GM15510 (cell line): ENCODE measurements around the gene TNFRSF6B.

ENCODE experiments used
- POLR2A ChIP-seq: IDR thresholded peaks from 3 replicates; pipeline ENCODE4 v1.6.1; 2011; ENCODE audit warnings: borderline replicate concordance; ENCODE audit not compliant: insufficient read length; ENCODE audit errors: extremely low read depth

TNFRSF6B gene

DNA sequence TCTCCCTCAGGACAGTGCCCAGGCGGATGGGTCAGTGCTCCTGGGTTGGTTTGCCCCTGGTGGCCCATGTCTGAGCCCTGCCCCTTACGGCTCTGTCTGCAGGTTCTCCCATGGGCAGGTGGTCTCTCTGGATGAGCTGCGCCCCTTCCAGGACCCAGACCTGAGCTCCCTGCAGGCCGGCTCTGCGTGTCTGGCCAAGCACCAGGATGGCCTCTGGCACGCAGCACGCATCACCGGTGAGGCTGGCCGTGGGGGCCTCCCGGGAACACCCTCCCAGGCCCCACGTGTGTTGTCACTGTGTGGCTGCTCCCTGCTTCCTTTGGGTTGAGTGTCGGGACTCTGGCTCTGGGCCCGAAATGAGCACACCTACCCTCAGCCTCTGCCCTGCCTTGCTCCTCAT, 36.7 kb downstream of the TNFRSF6B start:
- no peak for TF ChIP-seq POLR2A

DNA sequence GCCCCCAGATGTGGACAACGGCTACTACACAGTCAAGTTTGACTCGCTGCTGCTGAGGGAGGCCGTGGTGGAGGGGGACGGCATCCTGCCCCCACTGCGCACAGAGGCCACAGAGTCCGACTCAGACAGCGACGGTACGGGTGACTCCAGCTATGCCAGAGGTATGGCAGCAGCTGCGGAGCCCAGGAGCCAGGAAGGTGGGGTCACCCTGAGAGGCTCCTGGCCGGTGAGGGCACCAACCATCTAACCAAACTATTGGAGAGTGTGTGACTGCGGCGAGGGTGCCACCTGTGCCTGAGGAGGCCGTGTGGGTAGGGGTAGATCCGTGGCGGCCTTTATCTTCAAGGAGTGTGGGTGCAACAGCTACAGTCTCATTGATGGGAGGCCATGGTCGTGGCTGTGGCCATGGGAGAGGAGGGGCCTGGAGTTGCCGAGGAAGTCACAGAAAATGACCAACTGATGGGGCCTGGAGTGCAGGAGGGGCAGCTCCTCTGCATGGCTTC, 37.2 kb downstream of the TNFRSF6B start:
- TF ChIP-seq POLR2A, result no peak

DNA sequence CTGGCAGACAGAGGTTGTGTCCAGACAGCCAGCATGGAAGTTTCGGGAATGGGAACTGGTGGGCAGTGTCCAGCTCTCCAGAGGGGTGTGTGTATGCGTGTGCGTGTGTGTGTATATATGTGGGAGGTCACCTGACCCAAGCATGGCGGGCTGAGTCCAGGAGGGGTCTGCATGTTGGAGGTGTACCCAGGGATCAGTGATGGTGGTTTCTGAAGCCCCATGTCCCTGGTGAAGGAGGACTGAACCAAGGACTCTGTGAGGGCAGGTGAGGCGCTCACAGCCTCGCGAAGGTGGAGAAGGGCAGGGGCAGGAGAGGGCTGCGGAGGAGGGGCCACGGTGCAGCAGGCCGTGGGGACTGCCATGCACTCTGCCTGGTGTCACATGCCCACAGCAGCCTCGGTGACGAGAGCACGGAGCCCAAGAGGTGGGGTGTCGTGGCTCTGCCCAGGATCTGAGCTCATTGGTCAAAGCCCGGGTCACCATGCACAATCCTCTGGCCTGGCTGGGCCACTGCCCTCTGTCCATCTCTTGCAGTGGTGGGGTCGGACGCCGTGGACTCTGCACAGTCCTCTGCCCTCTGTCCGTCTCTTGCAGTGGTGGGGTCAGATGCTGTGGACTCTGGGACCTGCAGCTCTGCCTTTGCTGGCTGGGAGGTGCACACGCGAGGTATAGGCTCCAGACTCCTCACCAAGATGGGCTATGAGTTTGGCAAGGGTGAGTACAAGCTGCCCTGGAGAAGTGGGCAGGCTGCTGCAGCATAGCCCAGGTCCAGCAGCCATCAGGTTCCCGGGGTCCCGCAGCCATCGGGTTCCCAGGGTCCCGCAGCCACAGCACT, 37.9 kb downstream of the TNFRSF6B start:
- TF ChIP-seq POLR2A, result no peak

DNA sequence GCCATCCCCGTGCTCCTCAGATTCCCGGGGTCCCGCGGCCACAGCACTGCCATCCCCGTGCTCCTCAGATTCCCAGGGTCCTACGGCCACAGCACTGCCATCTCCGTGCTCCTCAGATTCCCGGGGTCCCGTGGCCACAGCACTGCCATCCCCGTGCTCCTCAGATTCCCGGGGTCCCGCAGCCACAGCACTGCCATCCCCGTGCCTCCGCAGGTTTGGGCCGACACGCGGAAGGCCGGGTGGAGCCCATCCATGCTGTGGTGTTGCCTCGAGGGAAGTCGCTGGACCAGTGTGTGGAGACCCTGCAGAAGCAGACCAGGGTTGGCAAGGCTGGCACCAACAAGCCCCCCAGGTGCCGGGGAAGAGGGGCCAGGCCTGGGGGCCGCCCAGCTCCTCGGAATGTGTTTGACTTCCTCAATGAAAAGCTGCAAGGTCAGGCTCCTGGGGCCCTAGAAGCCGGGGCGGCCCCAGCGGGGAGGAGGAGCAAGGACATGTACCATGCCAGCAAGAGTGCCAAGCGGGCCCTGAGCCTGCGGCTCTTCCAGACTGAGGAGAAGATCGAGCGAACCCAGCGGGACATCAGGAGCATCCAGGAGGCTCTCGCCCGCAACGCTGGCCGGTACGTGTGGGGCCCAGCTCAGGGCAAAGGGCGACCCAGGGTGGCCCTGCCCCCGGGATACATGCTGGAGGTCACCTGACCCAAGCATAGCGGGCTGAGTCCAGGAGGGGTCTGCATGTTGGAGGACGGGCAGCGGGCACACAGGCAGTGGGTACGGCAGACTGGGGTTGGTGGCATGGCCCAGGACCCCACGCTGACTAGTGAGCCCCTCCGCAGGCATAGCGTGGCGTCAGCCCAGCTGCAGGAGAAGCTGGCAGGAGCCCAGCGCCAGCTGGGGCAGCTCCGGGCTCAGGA, 38.8 kb downstream of the TNFRSF6B start:
- no peak for TF ChIP-seq POLR2A

DNA sequence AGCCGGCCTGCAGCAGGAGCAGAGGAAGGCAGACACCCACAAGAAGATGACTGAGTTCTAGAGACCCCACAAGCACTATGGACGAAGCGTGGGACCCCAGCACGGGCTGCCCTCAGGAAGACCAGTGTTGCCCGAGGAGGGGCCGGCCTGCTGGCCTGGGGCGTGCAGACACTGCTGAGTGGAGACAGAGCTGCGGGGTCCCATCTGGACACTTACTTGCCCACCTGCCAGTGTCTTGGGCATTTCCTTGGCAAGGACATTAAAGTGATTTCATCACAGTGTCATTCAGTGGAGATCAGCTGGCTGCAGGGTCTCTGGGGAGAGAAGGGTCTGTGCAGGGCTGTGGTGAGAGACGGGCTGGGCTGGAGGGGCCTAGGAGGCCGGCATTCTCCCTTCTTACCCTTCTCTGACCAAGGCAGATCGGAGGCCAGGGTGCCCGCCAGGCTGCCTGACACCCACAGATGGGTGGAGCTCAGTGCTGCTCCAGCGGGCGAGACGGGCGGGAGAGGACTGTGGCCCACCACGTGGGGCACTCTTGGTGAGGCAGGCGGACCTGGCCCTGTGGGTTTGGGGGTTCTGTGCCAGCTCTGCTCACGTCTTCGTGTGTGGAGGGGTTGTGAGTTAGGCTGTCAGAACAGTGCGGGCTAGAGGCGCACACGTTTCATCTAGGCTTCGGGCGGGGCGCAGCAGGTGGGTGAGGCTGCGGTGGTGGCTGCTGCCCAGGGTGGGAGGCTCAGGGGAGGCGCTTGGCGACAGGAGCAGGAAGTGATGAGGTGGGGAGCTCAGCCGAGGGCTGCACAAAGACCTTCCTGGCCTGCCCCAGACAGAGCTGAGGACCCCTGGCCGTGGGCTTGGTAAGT, 39.6 kb downstream of the TNFRSF6B start, which contains the start of gene LIME1:
Gene LIME1, plus strand, starts transcription at position 806 of the 860 bp plus-strand sequence. CDS start 886 bp downstream, outside the sequence.
- TF ChIP-seq POLR2A, result peak; percentile 31

DNA sequence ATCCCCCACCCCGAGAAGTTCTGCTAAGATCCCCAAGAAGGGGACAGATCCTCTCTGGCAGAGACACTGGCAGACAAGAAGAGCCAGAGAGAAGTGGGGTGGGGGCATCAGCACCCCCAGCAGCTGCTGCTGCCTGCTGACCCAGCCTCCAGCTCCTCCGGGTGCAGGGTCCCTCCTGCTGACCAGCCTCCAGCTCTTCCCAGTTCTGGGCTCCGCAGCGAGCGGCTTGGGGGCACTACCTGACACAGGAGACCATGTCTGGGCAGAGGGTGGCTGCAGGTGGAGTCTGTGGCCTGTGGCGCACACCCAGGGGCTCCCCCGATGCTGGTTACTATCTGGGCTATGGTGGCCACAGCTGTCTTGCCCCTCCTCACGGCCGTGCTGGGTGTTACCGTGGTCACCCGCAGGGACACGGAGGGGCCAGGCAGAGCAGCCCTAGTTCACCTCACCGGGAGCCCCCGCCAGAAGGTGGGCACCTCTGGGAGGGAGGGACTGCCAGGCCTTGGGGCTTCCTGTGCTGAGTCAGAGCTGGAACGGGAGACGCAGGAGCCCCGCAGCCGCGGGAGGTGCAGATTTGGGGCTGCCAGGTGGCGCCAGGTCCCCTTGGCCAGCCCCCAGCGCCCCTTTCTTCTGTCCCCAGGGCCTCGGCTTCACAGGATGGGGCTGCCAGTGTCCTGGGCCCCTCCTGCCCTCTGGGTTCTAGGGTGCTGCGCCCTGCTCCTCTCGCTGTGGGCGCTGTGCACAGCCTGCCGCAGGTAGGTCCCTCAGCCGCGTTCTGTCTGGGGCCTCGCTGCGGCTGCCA, 40.6 kb downstream of the TNFRSF6B start:
- TF ChIP-seq POLR2A, result peak; percentile 27

DNA sequence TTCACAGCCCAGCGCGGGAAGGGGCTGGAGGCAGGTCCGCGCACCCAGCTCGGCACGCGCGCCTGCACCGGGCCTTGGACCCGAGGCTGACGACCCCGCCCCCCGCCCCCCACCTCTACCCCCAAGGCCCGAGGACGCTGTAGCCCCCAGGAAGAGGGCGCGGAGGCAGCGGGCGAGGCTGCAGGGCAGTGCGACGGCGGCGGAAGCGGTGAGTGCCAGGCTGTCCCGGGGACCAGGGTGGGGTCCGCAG, 41.2 kb downstream of the TNFRSF6B start:
- TF ChIP-seq POLR2A, result no peak

DNA sequence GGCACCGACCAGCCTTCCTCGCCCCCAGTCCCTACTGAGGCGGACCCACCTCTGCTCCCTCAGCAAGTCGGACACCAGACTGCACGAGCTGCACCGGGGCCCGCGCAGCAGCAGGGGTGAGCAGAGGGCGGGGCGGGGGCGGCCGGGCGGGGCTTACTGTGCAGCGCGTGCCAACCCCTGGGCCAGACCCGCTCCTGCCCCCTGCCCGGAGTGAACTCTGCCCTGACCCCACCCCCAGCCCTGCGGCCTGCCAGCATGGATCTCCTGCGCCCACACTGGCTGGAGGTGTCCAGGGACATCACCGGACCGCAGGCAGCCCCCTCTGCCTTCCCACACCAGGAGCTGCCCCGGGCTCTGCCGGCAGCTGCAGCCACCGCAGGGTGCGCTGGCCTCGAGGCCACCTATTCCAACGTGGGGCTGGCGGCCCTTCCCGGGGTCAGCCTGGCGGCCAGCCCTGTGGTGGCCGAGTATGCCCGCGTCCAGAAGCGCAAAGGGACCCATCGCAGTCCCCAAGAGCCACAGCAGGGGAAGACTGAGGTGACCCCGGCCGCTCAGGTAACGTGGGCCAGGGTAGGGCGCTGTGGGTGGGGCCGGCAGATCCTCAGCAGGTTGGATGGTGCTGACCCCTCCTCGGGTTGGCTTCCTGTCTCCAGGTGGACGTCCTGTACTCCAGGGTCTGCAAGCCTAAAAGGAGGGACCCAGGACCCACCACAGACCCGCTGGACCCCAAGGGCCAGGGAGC, 41.7 kb downstream of the TNFRSF6B start:
- peak; percentile 63 for TF ChIP-seq POLR2A

DNA sequence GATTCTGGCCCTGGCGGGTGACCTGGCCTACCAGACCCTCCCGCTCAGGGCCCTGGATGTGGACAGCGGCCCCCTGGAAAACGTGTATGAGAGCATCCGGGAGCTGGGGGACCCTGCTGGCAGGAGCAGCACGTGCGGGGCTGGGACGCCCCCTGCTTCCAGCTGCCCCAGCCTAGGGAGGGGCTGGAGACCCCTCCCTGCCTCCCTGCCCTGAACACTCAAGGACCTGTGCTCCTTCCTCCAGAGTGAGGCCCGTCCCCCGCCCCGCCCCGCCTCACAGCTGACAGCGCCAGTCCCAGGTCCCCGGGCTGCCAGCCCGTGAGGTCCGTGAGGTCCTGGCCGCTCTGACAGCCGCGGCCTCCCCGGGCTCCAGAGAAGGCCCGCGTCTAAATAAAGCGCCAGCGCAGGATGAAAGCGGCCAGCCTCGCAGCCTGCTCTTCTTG, 42.3 kb downstream of the TNFRSF6B start:
- no peak for TF ChIP-seq POLR2A

DNA sequence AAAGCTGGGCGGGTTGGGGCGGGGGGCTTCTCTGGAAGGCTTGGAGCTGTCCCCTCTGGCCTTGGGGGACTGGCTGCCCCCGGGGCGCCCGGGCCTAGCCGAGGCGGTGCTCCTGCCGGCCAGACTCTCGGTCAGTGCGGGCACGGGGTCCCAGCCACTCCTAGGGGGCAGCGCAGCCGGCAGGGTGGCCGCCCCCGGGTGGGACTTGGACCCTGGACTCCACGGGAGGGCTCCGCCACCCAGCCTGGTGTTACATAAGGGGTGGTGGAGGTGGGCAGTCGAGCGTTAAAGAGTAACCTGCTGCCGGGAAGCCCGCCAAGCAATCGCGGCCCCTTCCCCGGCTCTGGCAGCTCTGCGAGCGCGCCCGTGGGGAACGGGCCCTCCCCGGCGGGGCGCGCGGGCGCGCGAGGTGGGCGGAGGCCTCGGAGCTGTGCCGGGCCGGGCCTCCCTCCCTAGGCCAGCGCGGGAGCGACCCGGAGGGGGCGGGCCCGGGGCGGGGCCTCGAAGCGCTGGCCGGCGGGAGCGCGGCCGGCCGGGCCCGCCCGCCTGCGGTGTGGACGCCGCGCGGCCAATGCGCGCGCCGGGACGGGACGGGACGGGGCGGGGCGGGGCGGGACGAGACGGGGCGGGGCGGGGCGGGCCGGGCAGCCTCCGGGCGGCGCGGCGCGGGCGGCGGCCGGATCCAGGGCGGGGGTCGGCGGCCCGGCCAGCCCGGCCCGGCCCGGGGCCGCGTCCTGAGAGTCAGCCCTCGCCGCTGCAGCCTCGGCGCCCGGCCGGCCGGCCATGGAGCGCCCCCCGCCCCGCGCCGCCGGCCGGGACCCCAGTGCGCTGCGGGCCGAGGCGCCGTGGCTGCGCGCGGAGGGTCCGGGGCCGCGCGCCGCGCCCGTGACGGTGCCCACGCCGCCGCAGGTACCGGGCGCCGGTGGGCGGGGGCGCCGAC, 42.9 kb downstream of the TNFRSF6B start, which contains the start of gene SLC2A4RG:
Gene SLC2A4RG, plus strand, starts transcription at position 647 of the 940 bp plus-strand sequence. Its CDS starts 137 bp downstream, at position 784.
- TF ChIP-seq POLR2A, result peak; percentile 8

DNA sequence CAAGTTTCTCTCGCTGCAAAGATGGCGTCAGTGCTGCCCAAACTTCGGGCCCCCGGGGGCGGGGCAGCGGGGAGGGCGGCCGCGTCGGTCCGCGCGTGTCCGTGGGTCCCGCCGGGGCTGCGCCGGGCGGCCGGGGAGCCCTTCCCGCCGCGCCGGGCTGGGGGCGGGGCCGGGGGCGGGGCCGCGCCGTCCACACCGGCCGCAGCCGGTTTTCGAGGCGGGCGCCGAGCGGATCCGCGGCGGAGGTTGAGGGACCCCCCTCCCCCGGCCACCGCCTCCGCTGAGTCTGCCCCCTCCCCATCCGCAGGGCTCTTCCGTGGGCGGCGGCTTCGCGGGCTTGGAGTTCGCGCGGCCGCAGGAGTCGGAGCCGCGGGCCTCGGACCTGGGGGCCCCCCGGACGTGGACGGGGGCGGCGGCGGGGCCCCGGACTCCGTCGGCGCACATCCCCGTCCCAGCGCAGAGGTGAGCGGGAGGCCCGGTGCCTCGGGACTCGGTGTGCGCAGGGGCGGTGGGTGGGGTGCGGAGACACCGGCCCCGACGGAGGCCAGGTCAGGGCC, 43.7 kb downstream of the TNFRSF6B start:
- no peak for TF ChIP-seq POLR2A
